H9 (cell line): Measurements from ENCODE around the gene DEAF1. TPM values are rescaled to one million over a fixed set of nuclear protein-coding genes. Genes with fewer than 3 reads are reported as not detected.

ENCODE experiments used
- DNase-seq: peaks from one replicate; pipeline ENCODE4 v3.0.0-alpha.2; 2017
- H2AFZ ChIP-seq: one replicate; pipeline ENCODE4 v1.6.1; 2013; ENCODE audit warnings: mild to moderate bottlenecking, low read length, control low read depth, moderate library complexity
- H2AK5ac ChIP-seq: 2 replicates; pipeline ENCODE4 v1.6.1; 2013; ENCODE audit warnings: low read length, control low read depth, mixed read lengths; ENCODE audit not compliant: insufficient read length
- H2BK120ac ChIP-seq: one replicate; pipeline ENCODE4 v1.6.1; 2013; ENCODE audit warnings: low read depth, mild to moderate bottlenecking, low read length, control low read depth, inconsistent platforms; ENCODE audit not compliant: poor library complexity, severe bottlenecking
- H2BK12ac ChIP-seq: 2 replicates; pipeline ENCODE4 v1.6.1; 2013; ENCODE audit warnings: low read length, control low read depth, mixed read lengths, low read depth; ENCODE audit not compliant: insufficient read length
- H2BK15ac ChIP-seq: 2 replicates; pipeline ENCODE4 v1.6.1; 2013; ENCODE audit warnings: low read depth, low read length, control low read depth
- H2BK20ac ChIP-seq: one replicate; pipeline ENCODE4 v1.6.1; 2013; ENCODE audit warnings: low read depth, mild to moderate bottlenecking, low read length, control low read depth, inconsistent platforms; ENCODE audit not compliant: poor library complexity, severe bottlenecking
- H2BK5ac ChIP-seq: 2 replicates; pipeline ENCODE4 v1.6.1; 2013; ENCODE audit warnings: low read length, control low read depth, mixed read lengths; ENCODE audit not compliant: insufficient read length
- H3K14ac ChIP-seq: 2 replicates; pipeline ENCODE4 v1.6.1; 2013; ENCODE audit warnings: low read length, control low read depth; ENCODE audit not compliant: insufficient read depth
- H3K18ac ChIP-seq: 2 replicates; pipeline ENCODE4 v1.6.1; 2013; ENCODE audit warnings: low read depth, mild to moderate bottlenecking, mixed read lengths, low read length, control low read depth; ENCODE audit not compliant: insufficient read length
- H3K23ac ChIP-seq: 2 replicates; pipeline ENCODE4 v1.6.1; 2013; ENCODE audit warnings: low read length, control low read depth, mixed read lengths, low read depth; ENCODE audit not compliant: insufficient read length
- H3K23me2 ChIP-seq: 2 replicates; pipeline ENCODE4 v1.6.1; 2013; ENCODE audit warnings: low read depth, mild to moderate bottlenecking, mixed read lengths, low read length, control low read depth; ENCODE audit not compliant: insufficient read length, poor library complexity, severe bottlenecking
- H3K27ac ChIP-seq: 2 replicates; pipeline ENCODE4 v1.5.1; 2013; ENCODE audit warnings: low read length, control low read depth, mixed read lengths, low read depth; ENCODE audit not compliant: insufficient read length
- H3K27me3 ChIP-seq: 2 replicates; pipeline ENCODE4 v1.6.1; 2013; ENCODE audit warnings: low read length, control low read depth, inconsistent platforms; ENCODE audit not compliant: insufficient read depth
- H3K4ac ChIP-seq: 2 replicates; pipeline ENCODE4 v1.6.1; 2013; ENCODE audit warnings: low read depth, mild to moderate bottlenecking, control low read depth, inconsistent platforms, low read length, moderate library complexity
- H3K4me1 ChIP-seq: 2 replicates; pipeline ENCODE4 v1.6.1; 2013; ENCODE audit warnings: low read length, control low read depth, inconsistent platforms; ENCODE audit not compliant: insufficient read depth
- H3K4me2 ChIP-seq: 2 replicates; pipeline ENCODE4 v1.6.1; 2013; ENCODE audit warnings: low read length, control low read depth, mixed read lengths; ENCODE audit not compliant: insufficient read length, insufficient read depth
- H3K56ac ChIP-seq: 2 replicates; pipeline ENCODE4 v1.6.1; 2013; ENCODE audit warnings: low read depth, mild to moderate bottlenecking, mixed read lengths, low read length, control low read depth; ENCODE audit not compliant: insufficient read length
- H3K79me1 ChIP-seq: 2 replicates; pipeline ENCODE4 v1.6.1; 2013; ENCODE audit warnings: low read depth, mild to moderate bottlenecking, moderate library complexity, low read length, control low read depth, inconsistent platforms; ENCODE audit not compliant: insufficient read depth, poor library complexity, severe bottlenecking
- H3K79me2 ChIP-seq: 2 replicates; pipeline ENCODE4 v1.6.1; 2013; ENCODE audit warnings: low read length, control low read depth, inconsistent platforms; ENCODE audit not compliant: insufficient read depth
- H3K9ac ChIP-seq: 2 replicates; pipeline ENCODE4 v1.6.1; 2013; ENCODE audit warnings: low read length, control low read depth, mixed read lengths; ENCODE audit not compliant: insufficient read length; ENCODE audit errors: extremely low read depth
- H3K9me3 ChIP-seq: one replicate; pipeline ENCODE4 v1.6.1; 2013; ENCODE audit warnings: low read depth, low read length, inconsistent platforms; ENCODE audit not compliant: control insufficient read depth
- H3T11ph ChIP-seq: one replicate; pipeline ENCODE4 v1.6.1; 2013; ENCODE audit warnings: mild to moderate bottlenecking, low read length, control low read depth, inconsistent platforms
- H4K20me1 ChIP-seq: one replicate; pipeline ENCODE4 v1.6.1; 2013; ENCODE audit not compliant: control insufficient read depth, insufficient read length, insufficient read depth
- H4K5ac ChIP-seq: 2 replicates; pipeline ENCODE4 v1.6.1; 2013; ENCODE audit warnings: low read depth, mild to moderate bottlenecking, mixed read lengths, low read length, control low read depth; ENCODE audit not compliant: insufficient read length
- H4K8ac ChIP-seq: replicated peaks from 2 replicates; pipeline ENCODE4 v1.6.1; 2013; ENCODE audit warnings: low read length, control low read depth, mixed read lengths, low read depth; ENCODE audit not compliant: insufficient read length
- H4K91ac ChIP-seq: 2 replicates; pipeline ENCODE4 v1.6.1; 2013; ENCODE audit warnings: low read depth, mild to moderate bottlenecking, moderate library complexity, mixed read lengths, low read length, control low read depth; ENCODE audit not compliant: insufficient read length
- H3K27ac Mint-ChIP-seq, 3 experiments: 2 replicates in 2 of 3; 3 replicates in 1 of 3; pipeline ENCODE4 v1.8.0; 2020 to 2021; ENCODE audit warnings: mixed read lengths in 3 of 3, mild to moderate bottlenecking in 1 of 3, moderate library complexity in 1 of 3
- H3K27me3 Mint-ChIP-seq: 2 replicates; pipeline ENCODE4 v1.8.0; 2021; ENCODE audit warnings: low read depth, mild to moderate bottlenecking, moderate library complexity, mixed read lengths
- H3K36me3 Mint-ChIP-seq, 3 experiments: 2 replicates in 2 of 3; 3 replicates in 1 of 3; pipeline ENCODE4 v1.8.0; 2020 to 2021; ENCODE audit warnings: low read depth in 3 of 3, mixed read lengths in 3 of 3; ENCODE audit not compliant: insufficient read depth in 1 of 3
- H3K4me1 Mint-ChIP-seq, 2 experiments: 2 replicates each; pipeline ENCODE4 v1.8.0; 2020; ENCODE audit warnings: mixed read lengths in 2 of 2
- H3K4me3 Mint-ChIP-seq, 2 experiments: 2 replicates in 1 of 2; 3 replicates in 1 of 2; pipeline ENCODE4 v1.8.0; 2020 to 2021; ENCODE audit warnings: mild to moderate bottlenecking in 2 of 2, mixed read lengths in 2 of 2, moderate library complexity in 1 of 2
- H3K9me3 Mint-ChIP-seq, 2 experiments: 2 replicates in 1 of 2; 3 replicates in 1 of 2; pipeline ENCODE4 v1.8.0; 2020; ENCODE audit warnings: mild to moderate bottlenecking in 2 of 2, mixed read lengths in 2 of 2, moderate library complexity in 1 of 2
- WGBS: extraction: QIAGEN DNeasy Blood & Tissue Kit; methylation state at CpG from one replicate; pipeline ENCODE4 v1.1.7; 2013; ENCODE audit warnings: missing lambda C conversion rate, low lambda C conversion rate, mixed read lengths; ENCODE audit not compliant: insufficient read length; ENCODE audit errors: extremely low coverage; 5-methylcytosine and 5-hydroxymethylcytosine counted together
- total RNA-seq: library from RNA; stranded (reverse); gene quantifications from 2 replicates; pipeline ENCODE4 v1.2.1, GENCODE V29; 2021
- TF ChIP-seq, protein P1 (sequence below): fragments of 200-600 bp; sonication (generic); conservative IDR thresholded peaks from 3 replicates; pipeline ENCODE4 v1.8.0; 2021; ENCODE audit warnings: antibody characterized with exemption, mild to moderate bottlenecking

The DEAF1 gene
- total RNA-seq, 1 experiment from 2014 or later: 67.3 TPM

DNA sequence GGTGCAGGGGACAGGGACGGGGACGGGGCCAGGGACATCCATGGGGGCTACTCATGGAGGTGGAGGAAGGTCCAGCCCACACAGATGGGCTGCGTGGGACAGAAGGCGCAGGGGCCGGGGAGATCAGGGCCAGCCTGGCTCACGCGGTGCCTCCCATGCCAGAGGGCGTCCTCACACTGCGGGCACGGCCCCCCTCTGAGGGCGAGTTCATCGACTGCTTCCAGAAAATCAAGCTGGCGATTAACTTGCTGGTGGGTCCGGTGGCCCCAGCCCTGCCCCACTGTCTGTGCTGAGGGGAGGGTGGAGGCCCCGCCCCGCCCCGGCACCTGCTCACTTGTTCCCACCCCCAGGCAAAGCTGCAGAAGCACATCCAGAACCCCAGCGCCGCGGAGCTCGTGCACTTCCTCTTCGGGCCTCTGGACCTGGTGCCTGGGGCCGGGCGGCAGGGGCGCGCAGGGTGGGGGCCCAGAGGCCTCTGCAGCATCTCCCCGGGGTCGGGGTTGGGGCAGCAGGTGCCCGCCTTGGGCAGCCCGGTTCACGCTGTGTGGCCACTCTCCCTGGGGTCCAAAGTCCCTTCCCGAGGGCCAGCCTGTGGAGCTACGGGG lies 26.8 kb upstream of the DEAF1 start:
- no peak overlapping the region for H2BK15ac ChIP-seq
- no peaks in the 10 kb centered on the region for H4K20me1 ChIP-seq
- H3K27me3 ChIP-seq: no peaks in the 10 kb centered on the region
- H4K5ac ChIP-seq: no peak overlapping the region
- no peak overlapping the region for H2BK120ac ChIP-seq
- H3K79me1 ChIP-seq: no peaks in the 10 kb centered on the region
- no peak overlapping the region for H2BK5ac ChIP-seq
- no peaks in the 10 kb centered on the region for H3K4me1 ChIP-seq
- H3T11ph ChIP-seq: no peak overlapping the region
- no peak overlapping the region for H3K18ac ChIP-seq
- H2AK5ac ChIP-seq: no peak overlapping the region
- H3K79me2 ChIP-seq: no peaks in the 10 kb centered on the region
- no peak overlapping the region for H4K8ac ChIP-seq
- no peak overlapping the region for H3K4ac ChIP-seq
- DNase-seq: peak; percentile 36
- H3K4me2 ChIP-seq: no peak overlapping the region
- H4K91ac ChIP-seq: no peak overlapping the region
- no peaks in the 10 kb centered on the region for H3K9me3 ChIP-seq
- no peak overlapping the region for H3K23ac ChIP-seq
- H3K14ac ChIP-seq: no peak overlapping the region
- H2AFZ ChIP-seq: no peak overlapping the region
- peaks cover 7% of the 10 kb centered on the region for H3K23me2 ChIP-seq
- peaks cover 0 to 8% (median 0%) of the 10 kb centered on the region in 3 experiments; a peak in 3 of 7 replicates for H3K36me3 Mint-ChIP-seq
- no CpG with 5 or more reads among the region's 33 CpGs for WGBS
- TF ChIP-seq, protein P1, sequence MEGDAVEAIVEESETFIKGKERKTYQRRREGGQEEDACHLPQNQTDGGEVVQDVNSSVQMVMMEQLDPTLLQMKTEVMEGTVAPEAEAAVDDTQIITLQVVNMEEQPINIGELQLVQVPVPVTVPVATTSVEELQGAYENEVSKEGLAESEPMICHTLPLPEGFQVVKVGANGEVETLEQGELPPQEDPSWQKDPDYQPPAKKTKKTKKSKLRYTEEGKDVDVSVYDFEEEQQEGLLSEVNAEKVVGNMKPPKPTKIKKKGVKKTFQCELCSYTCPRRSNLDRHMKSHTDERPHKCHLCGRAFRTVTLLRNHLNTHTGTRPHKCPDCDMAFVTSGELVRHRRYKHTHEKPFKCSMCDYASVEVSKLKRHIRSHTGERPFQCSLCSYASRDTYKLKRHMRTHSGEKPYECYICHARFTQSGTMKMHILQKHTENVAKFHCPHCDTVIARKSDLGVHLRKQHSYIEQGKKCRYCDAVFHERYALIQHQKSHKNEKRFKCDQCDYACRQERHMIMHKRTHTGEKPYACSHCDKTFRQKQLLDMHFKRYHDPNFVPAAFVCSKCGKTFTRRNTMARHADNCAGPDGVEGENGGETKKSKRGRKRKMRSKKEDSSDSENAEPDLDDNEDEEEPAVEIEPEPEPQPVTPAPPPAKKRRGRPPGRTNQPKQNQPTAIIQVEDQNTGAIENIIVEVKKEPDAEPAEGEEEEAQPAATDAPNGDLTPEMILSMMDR: no peak
- H3K27me3 Mint-ChIP-seq: no peaks in the 10 kb centered on the region
- H3K4me3 Mint-ChIP-seq: no peak overlapping the region
- H2BK12ac ChIP-seq: no peak overlapping the region
- H3K4me1 Mint-ChIP-seq: peaks cover 5 to 25% of the 10 kb centered on the region in 2 experiments; a peak in 3 of 4 replicates
- no peaks in the 10 kb centered on the region for H3K9me3 Mint-ChIP-seq
- H3K9ac ChIP-seq: no peak overlapping the region
- H3K27ac Mint-ChIP-seq: no peak overlapping the region
- no peak overlapping the region for H3K56ac ChIP-seq
- H2BK20ac ChIP-seq: no peak overlapping the region
- no peak overlapping the region for H3K27ac ChIP-seq
